MM.1S (cell line): Measurements from ENCODE around the gene TBRG1.

Experiments
- DNase-seq: peaks from one replicate; pipeline ENCODE4 v3.0.0-alpha.2; 2015
- H2AFZ ChIP-seq: fragments of 300-600 bp; sonication (generic); 2 replicates; pipeline ENCODE4 v1.6.0; 2016; ENCODE audit warnings: antibody characterized with exemption, low read length
- H3F3A ChIP-seq: fragments of 300-600 bp; sonication (generic); 2 replicates; pipeline ENCODE4 v1.6.1; 2016; ENCODE audit warnings: mild to moderate bottlenecking, antibody characterized with exemption, low read length, moderate library complexity, mixed read lengths; ENCODE audit not compliant: insufficient read depth
- H3K27ac ChIP-seq: fragments of 300-600 bp; sonication (generic); 2 replicates; pipeline ENCODE4 v1.5.1; 2016; ENCODE audit warnings: mild to moderate bottlenecking, low read length
- H3K27me3 ChIP-seq: fragments of 300-600 bp; sonication (generic); replicated peaks from 2 replicates; pipeline ENCODE4 v1.6.0; 2016; ENCODE audit warnings: low read length; ENCODE audit not compliant: insufficient read depth
- H3K36me3 ChIP-seq: fragments of 300-600 bp; sonication (generic); replicated peaks from 2 replicates; pipeline ENCODE4 v1.6.1; 2016; ENCODE audit warnings: mild to moderate bottlenecking, low read length, mixed read lengths; ENCODE audit not compliant: insufficient read depth
- H3K4me1 ChIP-seq: fragments of 300-600 bp; sonication (generic); 2 replicates; pipeline ENCODE4 v1.6.1; 2016; ENCODE audit warnings: low read length, mixed read lengths
- H3K4me2 ChIP-seq: fragments of 300-600 bp; sonication (generic); 2 replicates; pipeline ENCODE4 v1.6.0; 2016; ENCODE audit warnings: low read depth, low read length
- H3K4me3 ChIP-seq: fragments of 300-600 bp; sonication (generic); 2 replicates; pipeline ENCODE4 v1.5.1; 2016; ENCODE audit warnings: low read length, mixed read lengths
- H3K79me2 ChIP-seq: fragments of 300-600 bp; sonication (generic); 2 replicates; pipeline ENCODE4 v1.6.1; 2016; ENCODE audit warnings: mixed run types, low read length, mixed read lengths
- H3K9ac ChIP-seq: fragments of 300-600 bp; sonication (generic); 2 replicates; pipeline ENCODE4 v1.6.1; 2016; ENCODE audit warnings: low read length, mixed read lengths
- H3K9me2 ChIP-seq: fragments of 300-600 bp; sonication (generic); replicated peaks from 2 replicates; pipeline ENCODE4 v1.6.1; 2016; ENCODE audit warnings: mild to moderate bottlenecking, low read length, mixed read lengths; ENCODE audit not compliant: insufficient read depth
- H3K9me3 ChIP-seq: fragments of 300-600 bp; sonication (generic); replicated peaks from 2 replicates; pipeline ENCODE4 v1.6.1; 2016; ENCODE audit warnings: mild to moderate bottlenecking, low read length, mixed read lengths; ENCODE audit not compliant: insufficient read depth
- H4K20me1 ChIP-seq: fragments of 300-600 bp; sonication (generic); 2 replicates; pipeline ENCODE4 v1.6.1; 2016; ENCODE audit warnings: mild to moderate bottlenecking, low read length, moderate library complexity, mixed read lengths; ENCODE audit not compliant: insufficient read depth
- CTCF ChIP-seq: fragments of 300-600 bp; sonication (generic); IDR thresholded peaks from 2 replicates; pipeline ENCODE4 v1.5.1; 2016; ENCODE audit warnings: antibody characterized with exemption, low read length, mixed read lengths
- EZH2 ChIP-seq: fragments of 300-600 bp; sonication (generic); optimal IDR thresholded peaks from 2 replicates; pipeline ENCODE3; 2017; ENCODE audit warnings: low read depth, mild to moderate bottlenecking, antibody characterized with exemption, low read length, mixed read lengths
- EZH2phosphoT487 ChIP-seq: fragments of 300-600 bp; sonication (generic); IDR thresholded peaks from 2 replicates; pipeline ENCODE4 v1.6.1; 2018; ENCODE audit warnings: antibody characterized with exemption, low read length

TBRG1 gene

GRCh38 chr11:124610295-124610694, 12.4 kb upstream of the TBRG1 start:
- Histone ChIP-seq H3K9me3 (no peaks in the 10 kb centered on the region), H3K79me2 (no peaks in the 10 kb centered on the region), H3F3A (no peaks in the 10 kb centered on the region), H3K4me2 (no peak overlapping the region), H3K27me3 (no peaks in the 10 kb centered on the region), H3K9ac (no peak overlapping the region), H3K36me3 (no peaks in the 10 kb centered on the region), H2AFZ (no peak overlapping the region), H4K20me1 (no peaks in the 10 kb centered on the region), H3K4me1 (no peaks in the 10 kb centered on the region), H3K27ac (no peak overlapping the region), H3K4me3 (no peak overlapping the region), H3K9me2 (no peaks in the 10 kb centered on the region)
- TF ChIP-seq CTCF: no peak
- TF ChIP-seq EZH2phosphoT487: no peak
- no peak for TF ChIP-seq EZH2
- no peak for DNase-seq

- Histone ChIP-seq H3F3A (no peaks in the 10 kb centered on the region), H3K27me3 (no peaks in the 10 kb centered on the region), H3K9ac (no peak within 1 kb of the TSS), H3K9me3 (no peaks in the 10 kb centered on the region), H2AFZ (no peak within 1 kb of the TSS), H3K4me1 (no peaks in the 10 kb centered on the region), H3K27ac (no peak within 1 kb of the TSS), H3K9me2 (no peaks in the 10 kb centered on the region), H3K36me3 (no peaks in the 10 kb centered on the region), H3K79me2 (no peaks in the 10 kb centered on the region), H3K4me3 (no peak within 1 kb of the TSS), H4K20me1 (no peaks in the 10 kb centered on the region), H3K4me2 (peak within 1 kb of the TSS; percentile 18; the same call in 1 of the 2 replicates)
- no peak for DNase-seq
- TF ChIP-seq EZH2 (no peak), EZH2phosphoT487 (no peak), CTCF (no peak)
Observed at GRCh38 chr11:124611064-124611463, 11.6 kb upstream of the TBRG1 start, which contains the start of gene PANX3. Gene PANX3 (plus strand): TSS chr11:124611428. CDS start chr11:124611557, 129 bp downstream.

GRCh38 chr11:124612045-124612444, 10.6 kb upstream of the TBRG1 start:
- Histone ChIP-seq H3K4me1 (no peaks in the 10 kb centered on the region), H3K36me3 (no peaks in the 10 kb centered on the region), H3K9me2 (no peaks in the 10 kb centered on the region), H3K27me3 (no peaks in the 10 kb centered on the region), H3K4me3 (no peak overlapping the region), H3K79me2 (no peaks in the 10 kb centered on the region), H4K20me1 (no peaks in the 10 kb centered on the region), H3K27ac (no peak overlapping the region), H2AFZ (no peak overlapping the region), H3K9me3 (no peaks in the 10 kb centered on the region), H3F3A (no peaks in the 10 kb centered on the region), H3K9ac (no peak overlapping the region), H3K4me2 (peak overlapping the region; percentile 18; the same call in 1 of the 2 replicates)
- TF ChIP-seq CTCF: no peak
- TF ChIP-seq EZH2: no peak
- no peak for TF ChIP-seq EZH2phosphoT487
- peak; percentile 64 for DNase-seq
